Measurements from ENCODE around the gene ADAR. TPM values are rescaled to one million over a fixed set of nuclear protein-coding genes. Genes with fewer than 3 reads are reported as not detected.

The ADAR gene
- total and polyA plus RNA-seq, 2 of the 4 experiments (the other 2 are of a cell fraction) = 70.9 to 131 TPM

DNA sequence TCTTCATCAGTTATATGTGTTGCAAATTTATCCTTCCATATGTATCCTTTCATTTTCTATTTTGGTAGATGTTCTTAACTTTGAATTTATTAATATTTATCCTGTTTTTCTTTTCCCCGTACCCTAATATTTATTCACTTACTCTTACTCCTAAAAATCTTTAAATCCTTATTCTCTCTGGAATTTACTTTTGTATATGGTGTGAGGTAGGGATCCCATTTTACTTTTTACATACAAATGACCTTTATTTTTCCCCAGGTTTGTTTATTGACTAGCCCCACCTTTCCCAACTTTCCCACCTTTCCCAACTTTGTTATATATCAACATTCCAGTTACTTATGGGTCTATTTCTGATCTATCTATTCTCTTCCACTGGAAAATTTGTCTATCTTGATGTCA, 21.7 kb upstream of the ADAR start:
- H3K4ac ChIP-seq (ENCODE audit: low read depth, low read length) = no peak overlapping the region
- H3K23ac ChIP-seq (ENCODE audit: low read depth, low read length) = no peak overlapping the region
- no peak overlapping the region for H2BK120ac ChIP-seq (ENCODE audit: low read depth, low read length)
- CTCF ChIA-PET = no interaction called here
- peaks cover 8% of the 10 kb centered on the region; the same call in 1 of the 2 replicates for H3K27me3 ChIP-seq (ENCODE audit: control insufficient read depth, insufficient read depth, low read length)
- no peak overlapping the region for H2AK5ac ChIP-seq (ENCODE audit: low read depth, low read length)
- ATAC-seq (ENCODE audit: low read depth) (no peak), DNase-seq (no peak)
- dilution Hi-C loops (cut with HindIII; ENCODE audit: low sequenced_read_pairs, unreplicated experiment) = no loop called here
- H3K9me1 ChIP-seq (ENCODE audit: insufficient read depth, low read length) = no peaks in the 10 kb centered on the region
- no peak overlapping the region for H4K8ac ChIP-seq (ENCODE audit: low read depth in 2 of 2, low read length in 2 of 2)
- H3K79me1 ChIP-seq (ENCODE audit: low read depth in 1 of 2, low read length in 2 of 2) = peaks cover 5 to 26% of the 10 kb centered on the region in 2 experiments; a peak in 3 of 4 replicates
- peaks cover 4% of the 10 kb centered on the region; the same call in 1 of the 2 replicates for H3K4me1 ChIP-seq (ENCODE audit: control insufficient read depth, insufficient read depth, low read length)
- no peak overlapping the region for H2BK5ac ChIP-seq (ENCODE audit: low read depth, low read length, poor library complexity, severe bottlenecking)
- BruUV-seq (replicated peaks) = no TSS peak
- H3K4me3 ChIP-seq (ENCODE audit: insufficient read depth, low read depth, low read length) = no peak overlapping the region
- no peak overlapping the region for H4K5ac ChIP-seq (ENCODE audit: low read depth, low read length)
- no peak overlapping the region for H2BK20ac ChIP-seq (ENCODE audit: low read depth, low read length)
- TF ChIP-seq RAD21 (IDR thresholded peaks at IDR 0.05; ENCODE audit: low read length) (no peak), POLR2A (IDR thresholded peaks at IDR 0.05; ENCODE audit: low read depth, low read length) (no peak), BHLHE40 (IDR thresholded peaks at IDR 0.05; ENCODE audit: low read depth, low read length) (no peak), FOS (IDR thresholded peaks at IDR 0.05; ENCODE audit: low read depth, low read length) (no peak), MXI1 (IDR thresholded peaks at IDR 0.05; ENCODE audit: borderline replicate concordance, low read depth, low read length) (no peak), RCOR1 (IDR thresholded peaks at IDR 0.05; ENCODE audit: insufficient replicate concordance, low read length) (no peak), CEBPB (IDR thresholded peaks at IDR 0.05; ENCODE audit: low read depth, low read length) (no peak), NFE2L2 (IDR thresholded peaks at IDR 0.05; ENCODE audit: low read depth, low read length) (no peak), RFX5 (IDR thresholded peaks at IDR 0.05; ENCODE audit: low read depth, low read length) (no peak), MAFK (IDR thresholded peaks at IDR 0.05; ENCODE audit: low read depth, low read length) (no peak)
- TF ChIP-seq, protein P1, sequence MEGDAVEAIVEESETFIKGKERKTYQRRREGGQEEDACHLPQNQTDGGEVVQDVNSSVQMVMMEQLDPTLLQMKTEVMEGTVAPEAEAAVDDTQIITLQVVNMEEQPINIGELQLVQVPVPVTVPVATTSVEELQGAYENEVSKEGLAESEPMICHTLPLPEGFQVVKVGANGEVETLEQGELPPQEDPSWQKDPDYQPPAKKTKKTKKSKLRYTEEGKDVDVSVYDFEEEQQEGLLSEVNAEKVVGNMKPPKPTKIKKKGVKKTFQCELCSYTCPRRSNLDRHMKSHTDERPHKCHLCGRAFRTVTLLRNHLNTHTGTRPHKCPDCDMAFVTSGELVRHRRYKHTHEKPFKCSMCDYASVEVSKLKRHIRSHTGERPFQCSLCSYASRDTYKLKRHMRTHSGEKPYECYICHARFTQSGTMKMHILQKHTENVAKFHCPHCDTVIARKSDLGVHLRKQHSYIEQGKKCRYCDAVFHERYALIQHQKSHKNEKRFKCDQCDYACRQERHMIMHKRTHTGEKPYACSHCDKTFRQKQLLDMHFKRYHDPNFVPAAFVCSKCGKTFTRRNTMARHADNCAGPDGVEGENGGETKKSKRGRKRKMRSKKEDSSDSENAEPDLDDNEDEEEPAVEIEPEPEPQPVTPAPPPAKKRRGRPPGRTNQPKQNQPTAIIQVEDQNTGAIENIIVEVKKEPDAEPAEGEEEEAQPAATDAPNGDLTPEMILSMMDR (conservative IDR thresholded peaks at IDR 0.05; ENCODE audit: low read depth, low read length) = no peak
- intact Hi-C loops (cut with micrococcal nuclease) = no loop called here
- no peak overlapping the region for H3K4me2 ChIP-seq (ENCODE audit: low read depth, low read length)
- no peak overlapping the region for H3K18ac ChIP-seq (ENCODE audit: low read depth, low read length)
- no peak overlapping the region for H3K27ac ChIP-seq (ENCODE audit: insufficient read depth, low read length)
- peaks cover 17% of the 10 kb centered on the region for H4K20me1 ChIP-seq (ENCODE audit: insufficient read depth, low read length)
- H2AK9ac ChIP-seq (replicated peaks; ENCODE audit: low read depth, low read length, poor library complexity) = no peak overlapping the region
- no peak overlapping the region for H4K91ac ChIP-seq (ENCODE audit: insufficient read depth, low read depth, low read length)
- in situ Hi-C loops (cut with MboI; ENCODE audit: low sequenced_read_pairs) = no loop called here
- H2BK15ac ChIP-seq (ENCODE audit: low read depth, low read length) = no peak overlapping the region
- 94% methylated on average over 1 of the region's 1 CpG; no CpG with 5 or more reads in 1 of the 2 experiments for WGBS, 2 experiments (ENCODE audit: extremely low coverage in 2 of 2, insufficient read length in 1 of 2)
- POLR2A ChIA-PET (ENCODE audit: unreplicated experiment) = no interaction called here
- no peak overlapping the region for H3K56ac ChIP-seq (ENCODE audit: extremely low read depth, insufficient read depth, low read length)
- no peaks in the 10 kb centered on the region for H3K36me3 ChIP-seq (ENCODE audit: control insufficient read depth, insufficient read depth, low read length)
- no peak overlapping the region for H2AFZ ChIP-seq (replicated peaks; ENCODE audit: low read length, poor library complexity)
- no peak overlapping the region for H3K14ac ChIP-seq (replicated peaks; ENCODE audit: low read depth, low read length)
- H3K9ac ChIP-seq (ENCODE audit: low read depth, low read length) = no peak overlapping the region
- no peaks in the 10 kb centered on the region for H3K9me3 ChIP-seq (ENCODE audit: control insufficient read depth, insufficient read depth, low read length)
